GM21529 (cell line): Measurements from ENCODE around the gene ZSCAN16.
A peak's percentile ranks its signal among the peaks of the same experiment; 100 is the strongest.
"Not testable (repeated sequence)": the region's sequence is repeated elsewhere in the genome, so short reads cannot be mapped to it uniquely, and the experiment has no call there.

ENCODE experiments used
- ATAC-seq: cut with Tn5 transposase; IDR thresholded peaks from one replicate; pipeline ENCODE4 v1.9.1; 2021; ENCODE audit not compliant: unreplicated experiment

Gene ZSCAN16

DNA sequence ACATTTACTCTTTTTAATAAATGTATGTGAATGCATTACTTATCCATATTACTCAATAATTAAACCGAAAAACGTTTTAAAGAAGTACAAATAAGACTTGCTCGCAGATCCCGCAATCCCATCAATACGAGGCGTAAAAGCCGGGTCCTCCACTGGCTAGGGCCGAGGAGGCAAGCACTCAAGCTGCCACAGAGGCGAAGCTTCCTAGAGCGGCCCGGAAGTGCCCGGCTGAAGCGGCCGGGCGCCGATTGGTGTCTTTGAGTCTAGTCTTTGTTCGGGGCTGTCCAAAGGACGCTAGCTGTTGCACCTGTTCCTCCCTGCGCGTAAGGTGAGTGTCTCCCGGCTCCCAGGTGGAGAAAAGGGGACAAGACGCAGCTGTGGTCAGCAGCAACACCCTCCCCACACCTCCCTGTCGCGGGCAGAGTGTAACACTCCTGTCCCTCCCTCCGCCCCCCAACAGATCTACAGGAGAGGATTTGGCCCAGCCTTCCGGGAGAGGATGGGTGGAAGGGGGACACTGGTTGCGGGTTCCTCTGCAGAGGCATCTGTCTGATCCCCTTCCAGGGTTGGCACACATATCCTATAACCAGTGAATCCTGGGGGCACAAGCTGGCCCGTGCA, at the start of gene ZSCAN16:
Gene ZSCAN16, plus strand, starts transcription at position 260 of the 621 bp plus-strand sequence. CDS start 835 bp downstream, outside the sequence.
- ATAC-seq, result peak; percentile 99

DNA sequence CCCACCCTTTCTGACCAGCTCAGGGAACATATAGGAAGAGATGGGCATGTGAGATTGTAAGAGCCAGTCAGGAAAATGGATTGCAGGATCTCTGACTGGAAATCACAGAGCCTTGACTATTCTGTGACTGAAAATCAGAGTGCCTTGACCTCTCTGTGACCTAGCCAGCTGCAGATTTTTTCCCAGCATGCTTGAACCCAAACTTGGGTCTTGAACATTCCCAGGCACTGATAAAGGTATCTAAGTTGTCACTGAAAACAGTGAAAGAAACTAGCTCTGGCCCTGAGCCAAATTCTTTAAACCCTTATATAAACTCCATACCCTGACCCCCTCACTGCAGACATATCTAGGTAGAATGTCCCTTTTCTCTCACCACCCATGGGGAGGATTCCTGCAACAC, 46.4 kb upstream of the ZSCAN16 start:
- no peak for ATAC-seq

DNA sequence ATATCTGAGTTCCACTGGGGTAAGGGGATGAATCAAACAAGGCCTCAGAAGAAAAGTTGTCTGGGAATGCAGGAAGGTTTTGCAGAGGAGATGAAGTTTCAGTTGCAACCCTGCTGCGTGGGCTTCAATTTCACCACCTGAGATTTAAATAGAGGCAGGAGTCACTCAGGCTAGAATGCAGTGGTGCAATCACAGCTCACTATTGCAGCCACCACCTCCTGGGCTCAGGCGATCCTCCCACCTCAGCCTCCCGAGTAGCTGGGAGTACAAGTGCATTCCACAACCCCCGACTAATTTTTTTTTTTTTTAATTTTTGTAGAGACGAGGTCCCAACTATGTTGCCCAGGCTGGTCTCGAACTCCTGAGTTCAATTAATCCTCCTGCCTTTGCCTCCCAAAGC, 45.6 kb upstream of the ZSCAN16 start:
- ATAC-seq, result no peak

DNA sequence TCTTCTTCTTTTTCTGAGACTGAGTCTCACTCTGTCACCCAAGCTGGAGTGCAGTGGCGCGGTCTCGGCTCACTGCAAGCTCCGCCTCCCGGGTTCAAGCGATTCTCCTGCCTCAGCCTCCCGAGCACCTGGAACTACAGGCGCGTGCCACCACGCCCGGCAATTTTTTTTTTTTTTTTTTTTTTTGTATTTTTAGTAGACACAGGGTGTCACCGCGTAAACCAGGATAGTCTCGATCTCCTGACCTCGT, 44.1 kb upstream of the ZSCAN16 start, which contains the start of gene ZNF165:
Gene ZNF165, plus strand, starts transcription at position 188 of the 250 bp plus-strand sequence. CDS start 4,913 bp downstream, outside the sequence.
- peak; percentile 17 for ATAC-seq

DNA sequence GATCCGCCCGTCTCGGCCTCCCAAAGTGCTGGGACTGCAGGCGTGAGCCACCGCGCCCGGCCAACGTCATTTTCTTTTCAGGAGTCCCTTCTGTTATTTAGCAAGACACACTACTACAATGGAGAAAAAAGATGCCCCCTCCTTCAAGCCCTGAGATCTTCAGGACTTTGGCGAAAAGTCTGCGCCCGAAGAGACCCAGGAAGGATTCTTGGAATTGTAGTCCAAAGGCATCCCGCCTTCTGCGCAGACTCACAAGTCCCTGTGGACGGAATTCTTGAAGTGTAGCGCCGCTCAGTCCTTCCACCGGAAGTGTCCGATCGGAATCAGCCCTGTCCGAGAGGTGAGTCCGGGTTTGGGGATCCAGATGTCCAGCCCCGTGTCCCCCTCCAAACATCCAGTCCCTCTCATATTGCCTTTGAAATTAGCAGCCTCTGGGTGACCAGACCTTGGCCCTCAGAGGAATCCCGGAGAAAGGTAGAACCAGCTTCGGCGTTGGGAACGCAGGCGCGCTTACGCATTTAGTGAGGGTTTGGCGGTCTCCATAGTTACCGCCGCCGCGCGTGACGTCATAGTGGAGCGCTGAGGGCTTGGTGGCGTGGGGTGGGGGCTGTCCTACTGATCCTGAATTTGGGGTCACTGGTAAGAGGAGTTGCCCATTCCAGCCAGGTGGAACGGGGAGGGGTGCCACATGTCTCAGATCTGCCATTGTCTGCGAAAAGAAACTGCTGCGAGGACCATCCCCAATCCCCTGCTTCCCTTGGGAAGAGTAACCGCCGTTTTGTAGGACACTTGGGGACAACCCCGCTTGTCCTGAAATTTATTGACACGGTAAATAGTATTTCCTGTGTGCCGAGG, 43.6 kb upstream of the ZSCAN16 start:
- peak; percentile 73 for ATAC-seq

DNA sequence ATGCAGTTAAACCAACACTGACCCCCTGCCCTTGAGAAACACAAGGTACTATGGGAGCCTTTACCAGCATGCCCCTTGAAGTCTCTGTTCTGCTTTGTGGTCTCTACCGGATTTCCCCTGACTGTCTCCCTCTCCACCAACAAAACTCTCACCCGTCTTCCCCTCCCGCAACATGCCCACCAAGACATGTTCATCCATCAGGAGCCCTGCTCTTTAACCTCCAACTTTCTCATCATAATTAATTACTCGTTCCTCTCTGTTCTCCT, 43.0 kb upstream of the ZSCAN16 start:
- peak; percentile 57 for ATAC-seq

DNA sequence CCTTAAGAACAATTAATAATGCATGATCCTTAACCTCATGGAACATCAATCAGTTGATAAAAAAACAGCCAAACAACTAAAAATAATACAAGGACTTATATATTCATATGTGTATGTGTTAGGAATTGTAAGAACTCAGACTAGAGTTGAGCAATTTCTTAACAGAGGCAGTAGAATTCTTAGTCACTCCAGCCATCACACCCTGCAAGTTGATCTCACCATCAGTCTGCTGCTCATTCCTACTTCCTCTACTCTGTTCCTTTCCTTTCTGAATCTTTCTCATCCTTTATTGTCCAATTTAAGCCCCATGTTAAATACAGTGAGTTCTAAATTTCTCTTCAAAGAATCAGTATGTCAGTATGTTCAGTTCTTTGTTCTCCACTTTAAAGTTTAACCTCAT, 41.5 kb upstream of the ZSCAN16 start:
- ATAC-seq, result no peak

DNA sequence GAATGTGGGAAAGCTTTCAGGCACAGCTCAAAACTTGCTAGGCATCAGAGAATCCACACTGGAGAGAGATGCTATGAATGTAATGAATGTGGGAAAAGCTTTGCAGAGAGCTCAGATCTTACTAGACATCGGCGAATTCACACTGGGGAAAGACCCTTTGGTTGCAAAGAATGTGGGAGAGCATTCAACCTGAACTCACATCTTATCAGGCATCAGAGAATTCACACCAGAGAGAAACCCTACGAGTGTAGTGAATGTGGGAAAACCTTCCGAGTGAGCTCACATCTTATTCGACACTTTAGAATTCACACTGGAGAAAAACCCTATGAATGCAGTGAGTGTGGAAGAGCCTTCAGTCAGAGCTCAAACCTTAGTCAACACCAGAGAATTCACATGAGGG, 35.4 kb upstream of the ZSCAN16 start:
- no peak for ATAC-seq

DNA sequence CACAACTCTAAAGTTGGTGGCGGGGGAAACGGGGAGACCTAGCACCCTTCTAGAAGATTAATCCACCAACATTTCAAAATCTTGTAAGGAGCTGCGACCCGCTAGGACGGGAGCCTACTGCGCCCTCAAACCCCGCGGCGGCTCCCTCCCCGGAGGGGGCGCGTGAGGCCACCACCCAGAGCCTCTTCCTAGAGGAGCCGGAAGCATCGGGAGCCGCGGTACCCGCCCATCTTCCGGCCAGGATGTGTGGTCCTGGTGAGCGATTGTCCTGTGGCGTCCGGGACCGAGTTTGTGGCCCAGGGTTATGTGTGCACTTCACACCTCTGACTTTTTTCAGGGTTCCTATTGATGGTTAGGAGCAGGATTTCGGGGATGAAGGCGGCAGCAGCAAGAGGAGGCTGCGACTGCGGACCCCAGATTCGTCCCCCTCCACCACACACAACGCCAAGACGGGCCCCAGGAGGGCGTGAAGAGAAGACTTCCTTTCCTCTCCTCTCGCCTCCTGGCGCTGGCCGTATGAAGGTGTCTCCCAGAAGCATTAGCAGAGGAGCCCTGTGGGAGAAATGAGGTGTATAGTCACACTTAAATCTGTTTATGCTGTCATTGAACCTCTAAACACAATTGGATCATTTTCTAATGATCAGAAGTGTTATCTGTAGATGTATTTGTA, 33.4 kb upstream of the ZSCAN16 start:
- ATAC-seq, result no peak

DNA sequence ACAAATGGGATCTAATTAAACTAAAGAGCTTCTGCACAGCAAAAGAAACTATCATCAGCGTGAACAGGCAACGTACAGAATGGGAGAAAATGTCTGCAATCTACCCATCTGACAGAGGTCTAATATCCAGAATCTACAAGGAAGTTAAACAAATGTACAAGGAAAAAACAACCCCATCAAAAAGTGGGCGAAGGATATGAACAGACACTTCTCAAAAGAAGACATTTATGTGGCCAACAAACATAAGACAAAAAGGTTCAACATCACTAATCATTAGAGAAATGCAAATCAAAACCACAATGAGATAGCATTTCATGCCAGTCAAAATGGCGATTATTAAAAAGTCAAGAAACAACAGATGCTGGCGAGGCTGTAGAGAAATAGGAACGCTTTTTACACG, 22.2 kb upstream of the ZSCAN16 start:
- ATAC-seq, result not testable (repeated sequence)

DNA sequence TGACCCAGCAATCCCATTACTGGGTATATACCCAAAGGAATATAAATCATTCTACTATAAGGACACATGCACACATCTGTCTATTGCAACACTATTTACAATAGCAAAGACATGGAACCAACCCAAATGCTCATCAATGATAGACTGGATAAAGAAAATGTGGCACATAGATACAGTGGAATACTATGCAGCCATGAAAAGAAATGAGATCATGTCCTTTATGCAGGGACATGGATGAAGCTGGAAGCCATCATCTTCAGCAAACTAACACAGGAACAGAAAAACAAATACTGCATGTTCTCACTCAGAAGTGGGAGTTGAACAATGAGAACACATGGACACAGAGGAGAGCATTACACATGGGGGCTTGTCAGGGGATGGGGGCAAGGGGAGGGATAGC, 21.7 kb upstream of the ZSCAN16 start:
- not testable (repeated sequence) for ATAC-seq

DNA sequence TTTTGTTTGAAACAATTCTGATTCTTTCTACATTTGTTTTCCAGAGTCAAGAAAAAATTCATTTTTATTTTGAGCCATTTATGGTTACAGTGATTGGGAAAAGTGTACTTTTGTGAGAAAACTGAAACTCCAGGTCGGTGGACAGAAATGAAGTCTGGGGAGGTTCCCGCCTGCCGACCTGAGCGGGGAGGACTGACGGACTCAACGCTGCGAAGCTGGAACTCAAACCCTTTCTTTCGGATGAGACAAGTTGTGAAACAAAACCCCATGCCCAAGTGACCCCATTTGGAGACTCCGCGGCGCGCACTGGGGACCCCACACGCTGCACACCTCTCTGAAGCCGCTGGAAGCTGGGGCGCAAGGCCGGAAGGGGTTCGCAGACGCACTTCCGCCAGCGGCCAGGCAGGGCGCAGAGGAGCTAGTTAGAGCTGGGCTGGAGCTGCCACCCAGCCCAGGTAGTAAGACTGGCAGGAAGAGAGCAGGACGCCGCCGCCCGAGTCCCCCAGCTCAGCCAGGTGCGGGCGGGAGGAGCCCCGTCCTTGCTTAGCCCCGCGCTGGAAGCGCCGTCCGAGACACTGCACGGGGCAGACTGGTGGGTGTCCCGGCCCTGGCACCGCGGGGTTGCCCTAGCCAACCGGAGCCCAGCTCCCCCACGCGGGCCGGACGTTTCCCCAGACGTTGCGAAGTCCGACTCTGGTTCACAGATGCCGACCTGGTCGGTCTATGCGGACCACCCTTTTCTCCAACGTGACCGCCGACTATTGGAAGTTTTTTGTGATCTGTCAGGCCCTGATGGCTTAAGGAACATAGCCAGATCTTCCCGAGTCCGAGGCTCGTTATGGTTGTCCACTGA, 19.8 kb upstream of the ZSCAN16 start:
- peak; percentile 99 for ATAC-seq

DNA sequence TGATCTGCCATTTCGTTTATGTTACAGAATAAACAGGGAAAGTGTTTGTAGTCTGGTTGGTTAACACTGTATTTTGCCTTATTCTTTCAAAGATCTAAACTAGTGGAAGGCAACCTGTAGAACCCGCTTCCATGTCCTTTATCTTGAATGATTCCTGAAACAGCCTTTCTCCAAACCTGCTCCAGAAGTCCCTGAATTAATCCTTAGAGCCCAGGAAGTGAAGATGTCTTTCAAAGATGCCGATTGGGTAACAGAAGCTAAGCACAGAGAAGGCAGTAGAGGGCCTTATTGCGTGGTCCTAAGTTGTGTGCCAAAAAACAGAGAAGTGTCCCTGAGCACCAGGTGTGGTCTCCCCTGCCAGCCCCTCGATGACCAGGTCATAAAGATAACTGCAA, 19.2 kb upstream of the ZSCAN16 start:
- no peak for ATAC-seq

DNA sequence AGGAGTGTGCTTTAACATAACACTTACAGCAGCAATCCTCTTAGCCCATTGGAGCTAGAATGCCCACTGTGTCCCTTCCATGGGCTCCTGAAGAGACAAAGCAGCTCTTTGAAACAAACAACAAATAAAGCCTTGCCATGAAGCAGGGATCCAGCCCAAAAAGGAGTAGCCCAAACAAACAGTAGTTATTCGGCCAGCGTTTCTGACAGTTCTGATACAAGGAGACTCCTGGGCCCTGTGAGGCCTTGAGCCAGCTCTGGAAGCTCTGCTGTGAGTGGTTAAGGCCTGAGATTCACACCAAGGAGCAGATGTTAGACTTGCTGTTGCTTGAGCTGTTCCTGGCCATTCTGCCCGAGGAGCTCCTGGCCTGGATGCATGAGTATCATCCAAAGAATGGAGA, 16.9 kb upstream of the ZSCAN16 start:
- no peak for ATAC-seq

DNA sequence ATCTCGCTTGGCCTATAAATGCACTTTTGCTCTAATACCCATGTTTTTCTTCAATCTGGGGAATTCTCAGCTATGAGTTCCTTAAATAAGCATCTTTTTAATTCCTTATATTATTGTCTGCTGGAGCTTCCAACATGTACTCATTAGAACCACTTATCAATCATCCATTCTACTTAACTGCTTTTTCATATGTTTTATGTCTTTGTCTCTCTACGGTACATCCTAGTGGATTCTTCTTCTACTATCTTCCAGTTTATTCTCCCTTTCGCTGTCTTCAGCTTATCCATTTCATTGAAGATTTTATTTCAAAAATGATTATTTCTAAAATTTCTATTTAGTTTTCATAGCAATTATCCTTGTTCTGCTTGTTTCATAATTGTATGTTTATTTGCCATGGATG, 12.4 kb upstream of the ZSCAN16 start:
- no peak for ATAC-seq

DNA sequence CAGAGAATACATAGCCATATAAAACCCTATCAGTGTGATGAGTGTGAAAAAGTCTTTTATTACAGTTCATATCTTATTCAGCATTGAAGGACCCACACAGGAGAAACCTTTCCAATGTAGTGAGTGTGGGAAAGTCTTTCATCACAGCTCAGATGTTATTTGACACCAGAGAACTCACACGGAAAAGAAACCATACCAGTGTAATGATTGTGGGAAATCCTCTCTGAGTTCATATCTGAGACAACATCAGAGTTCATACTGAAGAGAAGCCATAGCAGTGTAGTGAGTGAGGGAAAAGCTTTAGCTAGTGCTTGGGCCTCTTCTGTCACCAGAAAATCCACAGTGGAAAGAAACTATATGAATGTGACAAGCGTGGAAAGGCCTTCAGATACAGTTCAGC, 8.6 kb upstream of the ZSCAN16 start:
- ATAC-seq, result no peak

DNA sequence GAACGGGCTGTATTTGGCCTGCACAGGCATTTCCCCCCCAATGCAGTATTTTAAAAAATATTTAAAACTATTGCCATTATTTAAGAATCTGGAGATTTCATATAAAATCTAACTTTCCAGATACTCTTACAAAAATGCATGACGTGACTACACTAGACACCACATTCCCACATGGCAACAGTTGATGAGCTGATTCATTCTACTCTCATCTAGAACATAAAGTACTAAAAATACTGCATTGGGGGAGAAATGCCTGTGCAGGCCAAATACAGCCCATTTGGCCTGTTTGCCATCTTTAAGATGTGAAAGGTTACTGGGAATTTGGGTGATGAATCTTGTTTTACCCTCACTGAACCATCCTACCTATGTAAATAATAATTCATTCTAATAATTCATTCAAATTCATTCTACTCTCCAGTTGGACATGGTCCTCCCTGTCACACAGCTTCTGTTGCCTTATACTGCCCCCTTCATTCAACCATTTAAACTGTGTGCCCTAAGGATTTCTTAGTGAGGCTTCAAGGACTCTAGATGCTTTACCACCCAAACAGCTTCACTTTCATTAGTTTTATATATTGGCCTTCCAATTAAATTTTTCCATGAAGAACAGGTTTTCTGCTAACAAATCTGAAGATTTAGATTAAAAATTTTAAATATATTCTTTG, 6.9 kb upstream of the ZSCAN16 start:
- no peak for ATAC-seq

DNA sequence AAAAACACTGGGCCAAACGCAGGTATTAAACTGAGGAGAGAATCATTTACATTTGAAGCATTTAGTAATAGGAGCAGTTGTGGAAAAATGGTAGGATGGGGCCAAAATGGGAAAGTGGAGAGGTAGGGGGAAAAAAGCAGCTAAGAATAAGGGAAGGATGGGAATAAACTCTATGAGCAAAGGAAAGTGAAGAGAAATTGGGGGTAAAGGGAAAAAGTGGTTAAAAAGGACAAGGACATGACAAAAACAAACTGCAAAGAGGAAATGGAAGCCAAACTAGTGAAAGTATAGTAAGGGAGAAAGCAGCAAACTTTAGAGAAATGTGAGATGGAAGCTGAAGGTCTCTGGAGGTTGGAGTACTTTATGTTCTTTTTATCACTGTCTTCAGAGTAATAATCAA, 6.2 kb upstream of the ZSCAN16 start:
- no peak for ATAC-seq

DNA sequence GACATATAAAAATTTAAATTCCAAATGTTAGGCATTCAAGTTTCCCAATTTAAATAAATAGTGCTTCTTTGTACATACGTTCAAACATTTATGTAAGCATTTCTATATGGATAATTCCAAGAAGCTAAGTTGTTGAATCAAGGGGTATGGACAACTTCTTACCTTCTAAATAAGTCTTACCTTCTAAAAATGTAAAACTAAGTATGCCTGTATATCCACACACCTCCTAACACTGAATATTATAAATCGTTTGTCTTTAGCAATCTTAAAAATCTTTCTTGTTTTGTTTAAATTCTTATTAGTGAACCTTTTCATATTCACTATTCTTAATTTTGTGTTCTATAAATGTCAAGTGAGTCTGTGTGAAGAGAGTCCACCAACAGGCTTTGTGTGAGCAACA, 2.5 kb upstream of the ZSCAN16 start:
- ATAC-seq, result no peak

DNA sequence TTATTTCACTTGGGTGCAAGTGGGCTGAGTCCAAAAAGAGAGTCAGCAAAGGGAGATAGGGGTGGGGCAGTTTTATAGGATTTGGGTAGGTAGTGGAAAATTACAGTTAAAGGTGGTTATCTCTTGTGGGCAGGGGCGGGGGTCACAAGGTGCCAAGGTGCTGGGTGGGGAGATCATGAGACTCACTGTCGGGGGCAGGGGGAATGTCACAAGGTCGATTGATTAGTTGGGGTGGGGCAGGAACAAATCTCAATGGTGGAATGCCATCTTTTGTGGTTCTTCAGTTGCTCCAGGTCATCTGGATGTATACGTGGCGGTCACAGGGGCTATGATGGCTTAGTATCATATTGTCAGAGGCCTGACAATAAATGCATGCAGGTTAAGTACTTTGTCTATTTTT, 2.1 kb upstream of the ZSCAN16 start:
- ATAC-seq, result not testable (repeated sequence)

DNA sequence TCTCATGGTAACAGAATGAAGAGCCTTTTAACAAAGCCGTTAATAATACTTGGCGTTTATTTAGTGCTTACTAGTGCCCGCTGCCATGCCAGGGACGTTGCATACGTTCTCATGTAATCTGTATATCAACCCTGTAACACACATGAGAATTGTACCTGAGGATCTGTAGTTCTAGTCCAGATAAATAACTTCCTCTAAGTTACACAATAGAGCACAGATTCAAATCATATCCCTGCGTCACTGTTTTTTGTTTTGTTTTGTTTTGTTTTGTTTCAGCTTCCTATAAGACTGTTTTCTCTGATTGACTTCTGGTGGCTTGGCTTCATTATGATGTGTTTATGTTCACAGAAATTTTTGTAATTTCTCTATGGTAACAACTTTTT, 553 bp downstream of the ZSCAN16 start:
- no peak for ATAC-seq
